Measurements from ENCODE around the gene SOX12. TPM values are rescaled to one million over a fixed set of nuclear protein-coding genes. Genes with fewer than 3 reads are reported as not detected.

The SOX12 gene
- total RNA-seq, 4 donors from 2014 or later = 0.15 to 1.4 (median 0.65) TPM

DNA sequence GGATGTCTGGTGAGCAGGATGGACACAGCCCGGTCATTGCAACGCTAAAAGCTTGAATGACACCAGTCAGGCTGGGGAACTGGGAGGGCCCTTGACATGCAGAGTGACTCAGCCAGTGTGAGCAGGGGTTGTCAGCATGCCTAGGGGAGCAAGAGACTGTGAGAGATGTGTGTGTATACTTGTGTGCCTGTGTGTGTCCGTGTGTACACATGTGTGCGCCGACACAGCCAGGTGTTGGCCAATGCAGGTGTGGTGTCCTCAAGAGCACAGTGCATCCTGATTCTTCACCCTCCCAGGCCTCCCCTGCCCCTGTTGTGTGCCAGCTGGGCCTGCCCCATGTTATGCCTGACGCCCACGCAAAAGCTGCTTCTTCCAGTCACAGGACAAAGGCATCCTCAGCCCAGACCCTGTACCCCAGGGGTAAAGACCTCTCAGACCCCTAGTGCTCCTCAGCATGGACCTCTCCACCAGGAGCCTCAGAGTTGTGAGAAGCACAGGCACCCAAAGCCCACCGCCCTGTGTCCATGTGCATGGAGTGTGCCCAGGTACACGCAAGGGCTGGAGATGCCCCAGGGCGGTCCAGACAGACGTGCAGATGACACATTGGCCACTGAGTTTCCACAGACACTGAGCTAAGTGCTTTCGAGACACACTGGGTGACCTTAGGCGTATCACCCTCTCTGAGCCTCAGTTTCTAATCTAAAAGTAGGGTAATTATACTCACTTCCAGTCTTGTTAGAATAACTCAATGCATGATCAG, 38.1 kb downstream of the SOX12 start:
- Histone ChIP-seq H3K27ac (no peak overlapping the region), H3K9me3 (no peaks in the 10 kb centered on the region), H3K36me3 (no peaks in the 10 kb centered on the region), H3K4me1 (no peaks in the 10 kb centered on the region), H3K27me3 (no peaks in the 10 kb centered on the region), H3K4me3 (no peak overlapping the region)
- TF ChIP-seq POLR2A (IDR thresholded peaks at IDR 0.05) (no peak), CTCF (IDR thresholded peaks at IDR 0.05 in 4 of 5, conservative IDR thresholded peaks at IDR 0.05 in 1 of 5) (no peak)
- ATAC-seq (no peak), DNase-seq (no peak)
- intact Hi-C loops (cut with DNase I; ENCODE audit: low total_unique reads) (no loop called here), in situ Hi-C loops (cut with MboI; ENCODE audit: low sequenced_read_pairs in 4 of 4) (no loop called here)

DNA sequence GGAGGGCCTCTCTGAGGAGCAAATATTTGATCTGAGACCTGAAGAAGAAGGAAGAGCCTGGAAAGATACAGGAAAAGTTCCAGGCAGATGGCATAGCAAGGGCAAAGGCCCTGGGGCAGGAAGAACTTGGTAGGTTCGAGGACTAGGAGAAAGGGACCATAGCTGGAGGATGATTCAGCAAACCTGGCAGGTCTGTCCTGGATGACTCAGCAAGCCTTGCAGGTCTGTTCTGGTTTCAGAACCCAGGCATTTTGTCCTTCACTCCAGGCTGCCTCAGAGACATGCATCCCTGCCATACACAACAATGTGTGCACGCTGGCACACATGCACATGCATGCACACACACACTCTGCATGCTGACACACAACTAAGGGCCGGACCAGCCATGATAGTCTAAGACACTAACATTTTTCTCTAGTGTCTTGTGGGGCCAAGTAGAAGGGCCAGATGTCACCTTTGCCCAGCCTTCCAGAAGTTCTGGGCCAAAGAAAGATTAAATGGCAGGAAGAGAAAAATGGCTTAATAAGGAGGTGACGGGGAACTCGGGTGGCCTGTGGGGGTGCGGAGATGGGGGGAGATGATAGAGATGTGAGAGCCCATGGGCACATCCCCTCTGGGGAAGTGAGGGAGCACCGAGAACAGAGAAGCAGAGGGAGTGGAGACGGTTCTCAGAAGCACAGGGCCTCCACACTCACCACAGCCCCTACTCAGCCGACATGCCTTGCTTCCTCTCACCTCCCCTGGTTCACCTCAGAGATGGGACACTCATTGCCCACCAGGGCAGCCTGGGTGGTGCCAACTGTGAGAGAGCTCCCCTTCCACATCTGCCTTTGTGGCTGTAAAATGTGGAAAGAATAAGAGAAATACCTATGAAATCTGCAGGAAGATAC, 39.8 kb downstream of the SOX12 start:
- intact Hi-C loops (cut with DNase I; ENCODE audit: low total_unique reads) (no loop called here), in situ Hi-C loops (cut with MboI; ENCODE audit: low sequenced_read_pairs in 4 of 4) (no loop called here)
- H3K27ac ChIP-seq = no peak overlapping the region
- no peaks in the 10 kb centered on the region for H3K4me1 ChIP-seq
- DNase-seq (no peak), ATAC-seq (no peak)
- no peaks in the 10 kb centered on the region for H3K27me3 ChIP-seq
- TF ChIP-seq POLR2A (IDR thresholded peaks at IDR 0.05) (no peak), CTCF (IDR thresholded peaks at IDR 0.05 in 4 of 5, conservative IDR thresholded peaks at IDR 0.05 in 1 of 5) (no peak)
- no peaks in the 10 kb centered on the region for H3K9me3 ChIP-seq
- H3K36me3 ChIP-seq = no peaks in the 10 kb centered on the region
- H3K4me3 ChIP-seq = no peak overlapping the region

- Histone ChIP-seq H3K36me3 (no peaks in the 10 kb centered on the region), H3K27ac (no peak overlapping the region), H3K9me3 (no peaks in the 10 kb centered on the region), H3K4me1 (peaks cover 2% of the 10 kb centered on the region in 2 donors), H3K4me3 (no peak overlapping the region), H3K27me3 (no peaks in the 10 kb centered on the region)
- no peak for DNase-seq
- intact Hi-C loops (cut with DNase I; ENCODE audit: low total_unique reads) = no loop called here
- TF ChIP-seq CTCF (IDR thresholded peaks at IDR 0.05 in 4 of 5, conservative IDR thresholded peaks at IDR 0.05 in 1 of 5) = no peak
- TF ChIP-seq POLR2A (IDR thresholded peaks at IDR 0.05) = no peak
- ATAC-seq = no peak
- in situ Hi-C loops (cut with MboI; ENCODE audit: low sequenced_read_pairs in 4 of 4) = no loop called here
Measured at GRCh38 chr20:366041-366718, 40.8 kb downstream of the SOX12 start.

DNA sequence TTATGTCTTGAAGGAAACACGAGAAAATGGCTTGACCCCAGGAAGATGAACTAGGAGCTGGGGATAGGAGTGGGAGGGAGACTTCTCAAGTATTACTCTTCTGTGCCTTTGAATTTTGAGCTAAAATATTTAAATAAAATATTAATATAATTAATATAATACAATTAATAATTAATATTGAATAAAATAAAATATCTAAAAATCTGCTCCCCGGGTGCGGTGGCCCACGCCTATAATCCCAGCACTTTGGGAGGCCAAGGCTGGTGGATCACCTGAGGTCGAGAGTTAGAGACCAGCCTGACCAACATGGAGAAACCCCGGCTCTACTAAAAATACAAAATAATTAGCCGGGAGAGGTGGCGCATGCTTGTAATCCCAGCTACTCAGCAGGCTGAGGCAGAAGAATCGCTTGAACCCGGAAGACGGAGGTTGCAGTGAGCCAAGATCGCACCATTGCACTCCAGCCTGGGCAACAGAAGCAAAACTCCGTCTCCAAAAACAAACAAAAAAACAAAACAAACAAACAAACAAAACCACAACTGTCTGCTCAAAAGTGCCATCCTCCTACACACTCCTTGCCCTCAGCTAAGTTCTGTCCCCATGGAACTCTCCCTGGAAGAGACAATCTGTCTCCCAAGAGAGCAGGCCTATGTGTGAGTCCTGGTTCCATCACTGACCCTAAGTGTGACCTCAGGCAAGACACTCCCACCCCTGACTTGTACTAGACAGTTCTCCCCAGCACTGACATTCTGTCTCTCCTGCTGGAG, 41.5 kb downstream of the SOX12 start:
- Histone ChIP-seq H3K9me3 (no peaks in the 10 kb centered on the region), H3K36me3 (no peaks in the 10 kb centered on the region), H3K4me3 (no peak overlapping the region), H3K27ac (no peak overlapping the region), H3K4me1 (peaks cover 9% of the 10 kb centered on the region in 2 donors), H3K27me3 (no peaks in the 10 kb centered on the region)
- ATAC-seq = no peak
- TF ChIP-seq POLR2A (IDR thresholded peaks at IDR 0.05) = no peak
- no peak for TF ChIP-seq CTCF (IDR thresholded peaks at IDR 0.05 in 4 of 5, conservative IDR thresholded peaks at IDR 0.05 in 1 of 5)
- intact Hi-C loops (cut with DNase I; ENCODE audit: low total_unique reads) (no loop called here), in situ Hi-C loops (cut with MboI; ENCODE audit: low sequenced_read_pairs in 4 of 4) (no loop called here)
- DNase-seq = no peak
